Loucy (cell line): ENCODE results near the gene CABP2.

Experiments used
- H2AFZ ChIP-seq: fragments of 200-600 bp; sonication (generic); 2 replicates; pipeline ENCODE4 v1.6.0; 2016; ENCODE audit warnings: antibody characterized with exemption, mild to moderate bottlenecking, low read length, moderate library complexity
- H3F3A ChIP-seq: fragments of 200-600 bp; 2 replicates; pipeline ENCODE4 v1.6.0; 2016; ENCODE audit warnings: antibody characterized with exemption, low read depth, mild to moderate bottlenecking
- H3K27me3 ChIP-seq: fragments of 200-600 bp; sonication (generic); 2 replicates; pipeline ENCODE4 v1.6.1; 2014; ENCODE audit warnings: low read length, mild to moderate bottlenecking; ENCODE audit not compliant: insufficient read depth, poor library complexity, severe bottlenecking
- H3K36me3 ChIP-seq: fragments of 200-600 bp; sonication (generic); 2 replicates; pipeline ENCODE4 v1.6.1; 2016; ENCODE audit warnings: low read length; ENCODE audit not compliant: insufficient read depth
- H3K4me1 ChIP-seq: fragments of 200-600 bp; sonication (generic); 2 replicates; pipeline ENCODE4 v1.5.1; 2014; ENCODE audit warnings: low read length, mild to moderate bottlenecking; ENCODE audit not compliant: insufficient read depth, poor library complexity, severe bottlenecking
- H3K4me2 ChIP-seq: fragments of 200-600 bp; sonication (generic); 2 replicates; pipeline ENCODE4 v1.6.0; 2014; ENCODE audit warnings: antibody characterized with exemption, low read length, low read depth, mild to moderate bottlenecking; ENCODE audit not compliant: poor library complexity, severe bottlenecking
- H3K4me3 ChIP-seq: fragments of 200-600 bp; sonication (generic); 2 replicates; pipeline ENCODE4 v1.5.1; 2014; ENCODE audit warnings: low read length, mild to moderate bottlenecking, mixed read lengths; ENCODE audit not compliant: poor library complexity, severe bottlenecking
- H3K79me2 ChIP-seq: fragments of 200-600 bp; sonication (generic); 2 replicates; pipeline ENCODE4 v1.6.1; 2014; ENCODE audit warnings: low read length; ENCODE audit not compliant: insufficient read depth
- H3K9ac ChIP-seq: fragments of 200-600 bp; sonication (generic); 2 replicates; pipeline ENCODE4 v1.6.0; 2014; ENCODE audit warnings: mild to moderate bottlenecking, low read depth, low read length, moderate library complexity; ENCODE audit not compliant: poor library complexity, severe bottlenecking
- H3K9me2 ChIP-seq: fragments of 200-600 bp; sonication (generic); replicated peaks from 2 replicates; pipeline ENCODE4 v1.6.1; 2016; ENCODE audit warnings: low read depth, low read length, mixed read lengths
- H3K9me3 ChIP-seq: fragments of 200-600 bp; sonication (generic); 2 replicates; pipeline ENCODE4 v1.6.1; 2014; ENCODE audit warnings: mild to moderate bottlenecking, antibody characterized with exemption, low read length, low read depth; ENCODE audit not compliant: insufficient read depth
- H4K20me1 ChIP-seq: fragments of 200-600 bp; sonication (generic); 2 replicates; pipeline ENCODE4 v1.6.0; 2014; ENCODE audit warnings: antibody characterized with exemption, low read length, mild to moderate bottlenecking; ENCODE audit not compliant: insufficient read depth, poor library complexity, severe bottlenecking
- EZH2phosphoT487 ChIP-seq: fragments of 200-600 bp; IDR thresholded peaks from 2 replicates; pipeline ENCODE4 v1.6.1; 2018; ENCODE audit warnings: antibody characterized with exemption, mild to moderate bottlenecking, moderate library complexity, borderline replicate concordance
- TF ChIP-seq, protein P1 (sequence below): fragments of 200-600 bp; sonication (generic); conservative IDR thresholded peaks from 2 replicates; pipeline ENCODE4 v1.5.1; 2014; ENCODE audit warnings: mild to moderate bottlenecking, antibody characterized with exemption, low read length

CABP2 gene

DNA sequence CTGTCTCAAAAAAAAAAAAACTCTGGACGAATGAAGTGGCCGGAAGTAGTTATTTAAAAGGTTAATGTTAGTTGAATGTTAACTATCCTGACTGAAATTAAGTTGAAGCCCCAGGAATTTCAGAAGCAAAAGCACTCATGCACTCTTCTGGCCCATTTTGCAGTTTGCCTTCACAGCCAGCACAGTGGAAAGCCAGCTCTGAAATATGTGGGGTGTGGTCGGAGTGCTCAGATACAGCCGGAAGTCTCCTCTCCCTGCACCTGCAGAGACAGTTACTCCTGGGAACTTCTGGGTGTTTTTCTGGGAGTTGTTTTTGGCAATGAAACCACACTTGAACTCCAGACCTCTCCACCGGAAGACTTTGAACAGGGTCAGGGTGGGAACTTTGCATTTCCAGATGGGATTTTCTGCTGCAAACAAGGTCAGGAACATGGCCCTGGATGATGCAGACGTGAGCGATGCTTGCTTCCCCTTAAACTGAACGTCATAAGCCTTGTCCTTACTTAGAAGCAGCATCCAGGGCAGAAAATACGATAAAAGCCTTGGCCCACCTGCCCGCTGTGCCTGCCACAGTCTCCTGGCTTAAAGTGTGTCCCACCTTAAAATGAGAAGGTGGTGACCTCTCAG, 21.5 kb upstream of the CABP2 start:
- no peaks in the 10 kb centered on the region for H4K20me1 ChIP-seq
- H3F3A ChIP-seq, result no peaks in the 10 kb centered on the region
- H3K36me3 ChIP-seq, result no peaks in the 10 kb centered on the region
- no peaks in the 10 kb centered on the region for H3K79me2 ChIP-seq
- H3K9me2 ChIP-seq, result no peaks in the 10 kb centered on the region
- TF ChIP-seq EZH2phosphoT487, result no peak
- no peak overlapping the region for H3K4me2 ChIP-seq
- H3K9ac ChIP-seq, result no peak overlapping the region
- no peak overlapping the region for H2AFZ ChIP-seq
- no peaks in the 10 kb centered on the region for H3K9me3 ChIP-seq
- H3K4me3 ChIP-seq, result no peak overlapping the region
- no peaks in the 10 kb centered on the region for H3K27me3 ChIP-seq
- H3K4me1 ChIP-seq, result peaks cover 4% of the 10 kb centered on the region

DNA sequence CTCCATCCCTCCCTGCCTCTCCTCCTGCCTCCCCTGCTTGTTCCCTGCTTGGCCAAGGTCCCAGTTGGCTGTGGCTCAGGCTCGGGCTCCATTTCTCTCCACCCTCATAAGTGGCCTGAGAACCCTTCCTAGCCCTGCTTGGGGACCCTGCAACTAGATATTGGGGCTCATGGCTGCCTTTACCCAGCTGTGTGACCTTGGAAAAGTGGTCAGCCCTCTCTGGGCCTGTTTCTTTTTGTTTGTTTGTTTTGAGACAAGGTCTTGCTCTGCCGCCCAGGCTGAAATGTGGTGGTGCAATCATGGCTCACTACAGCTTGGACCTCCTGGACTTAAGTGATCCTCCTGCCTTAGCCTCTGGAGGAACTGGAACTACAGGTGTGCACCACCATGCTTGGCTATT, 20.3 kb upstream of the CABP2 start:
- H3K4me1 ChIP-seq, result peaks cover 4% of the 10 kb centered on the region
- TF ChIP-seq, protein P1, sequence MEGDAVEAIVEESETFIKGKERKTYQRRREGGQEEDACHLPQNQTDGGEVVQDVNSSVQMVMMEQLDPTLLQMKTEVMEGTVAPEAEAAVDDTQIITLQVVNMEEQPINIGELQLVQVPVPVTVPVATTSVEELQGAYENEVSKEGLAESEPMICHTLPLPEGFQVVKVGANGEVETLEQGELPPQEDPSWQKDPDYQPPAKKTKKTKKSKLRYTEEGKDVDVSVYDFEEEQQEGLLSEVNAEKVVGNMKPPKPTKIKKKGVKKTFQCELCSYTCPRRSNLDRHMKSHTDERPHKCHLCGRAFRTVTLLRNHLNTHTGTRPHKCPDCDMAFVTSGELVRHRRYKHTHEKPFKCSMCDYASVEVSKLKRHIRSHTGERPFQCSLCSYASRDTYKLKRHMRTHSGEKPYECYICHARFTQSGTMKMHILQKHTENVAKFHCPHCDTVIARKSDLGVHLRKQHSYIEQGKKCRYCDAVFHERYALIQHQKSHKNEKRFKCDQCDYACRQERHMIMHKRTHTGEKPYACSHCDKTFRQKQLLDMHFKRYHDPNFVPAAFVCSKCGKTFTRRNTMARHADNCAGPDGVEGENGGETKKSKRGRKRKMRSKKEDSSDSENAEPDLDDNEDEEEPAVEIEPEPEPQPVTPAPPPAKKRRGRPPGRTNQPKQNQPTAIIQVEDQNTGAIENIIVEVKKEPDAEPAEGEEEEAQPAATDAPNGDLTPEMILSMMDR, result no peak
- TF ChIP-seq EZH2phosphoT487, result no peak
- H3F3A ChIP-seq, result no peaks in the 10 kb centered on the region
- no peaks in the 10 kb centered on the region for H3K79me2 ChIP-seq
- H3K4me2 ChIP-seq, result no peak overlapping the region
- H3K9me2 ChIP-seq, result no peaks in the 10 kb centered on the region
- no peak overlapping the region for H3K9ac ChIP-seq
- H3K4me3 ChIP-seq, result no peak overlapping the region
- no peaks in the 10 kb centered on the region for H4K20me1 ChIP-seq
- no peaks in the 10 kb centered on the region for H3K9me3 ChIP-seq
- H3K36me3 ChIP-seq, result no peaks in the 10 kb centered on the region
- H2AFZ ChIP-seq, result no peak overlapping the region
- H3K27me3 ChIP-seq, result no peaks in the 10 kb centered on the region

DNA sequence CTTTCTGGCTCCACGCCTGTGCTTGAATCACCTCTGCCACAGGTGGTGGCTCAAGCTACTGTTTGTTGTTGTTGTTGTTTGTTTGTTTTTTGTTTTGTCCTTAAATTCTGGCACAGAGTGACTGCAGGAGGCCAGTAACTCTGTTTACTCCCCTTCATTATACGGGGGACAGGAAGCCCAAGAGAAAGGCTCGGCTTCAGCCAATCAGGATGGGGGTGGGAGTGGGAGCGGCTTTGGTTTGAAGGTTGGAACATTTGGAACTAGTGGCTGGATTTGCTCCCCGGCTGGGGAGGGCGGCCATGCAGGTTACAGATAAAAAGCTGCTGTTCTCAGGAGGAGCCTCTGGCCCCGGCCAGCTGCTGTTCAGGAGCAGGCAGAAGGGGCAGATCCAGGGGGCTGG, 19.7 kb upstream of the CABP2 start:
- Histone ChIP-seq H3K4me1 (peaks cover 4% of the 10 kb centered on the region), H4K20me1 (no peaks in the 10 kb centered on the region), H3K9ac (no peak overlapping the region), H3F3A (no peaks in the 10 kb centered on the region), H3K36me3 (no peaks in the 10 kb centered on the region), H3K79me2 (no peaks in the 10 kb centered on the region), H3K9me2 (no peaks in the 10 kb centered on the region), H3K4me3 (no peak overlapping the region), H3K4me2 (no peak overlapping the region), H3K27me3 (no peaks in the 10 kb centered on the region), H2AFZ (no peak overlapping the region), H3K9me3 (no peaks in the 10 kb centered on the region)
- TF ChIP-seq EZH2phosphoT487, result no peak
- TF ChIP-seq, protein P1, result no peak

DNA sequence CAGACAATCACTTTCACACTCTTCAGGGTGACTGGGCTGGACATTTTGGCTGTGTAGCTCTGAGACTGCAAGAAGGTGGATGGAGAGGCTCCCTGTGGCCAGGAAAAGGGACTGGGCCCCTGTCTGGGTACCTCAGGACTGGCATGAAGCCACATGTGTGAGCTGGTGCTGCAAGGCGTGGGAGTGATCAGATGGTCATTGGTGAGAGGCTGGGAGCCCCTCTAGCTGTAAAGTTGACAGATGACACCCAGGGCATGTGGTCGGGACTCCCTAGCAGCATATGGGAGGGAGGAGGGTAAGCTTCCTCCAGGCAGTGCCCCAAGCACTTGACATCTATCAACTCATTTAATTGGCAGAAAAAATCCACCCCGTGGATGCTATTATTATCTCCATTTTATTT, 18.9 kb upstream of the CABP2 start:
- no peak overlapping the region for H3K9ac ChIP-seq
- no peak overlapping the region for H2AFZ ChIP-seq
- H3K79me2 ChIP-seq, result no peaks in the 10 kb centered on the region
- H3K27me3 ChIP-seq, result no peaks in the 10 kb centered on the region
- H3K9me2 ChIP-seq, result no peaks in the 10 kb centered on the region
- TF ChIP-seq, protein P1, result no peak
- TF ChIP-seq EZH2phosphoT487, result no peak
- no peaks in the 10 kb centered on the region for H4K20me1 ChIP-seq
- no peak overlapping the region for H3K4me2 ChIP-seq
- H3K4me1 ChIP-seq, result peaks cover 4% of the 10 kb centered on the region
- H3K4me3 ChIP-seq, result no peak overlapping the region
- no peaks in the 10 kb centered on the region for H3K9me3 ChIP-seq
- H3K36me3 ChIP-seq, result no peaks in the 10 kb centered on the region
- H3F3A ChIP-seq, result no peaks in the 10 kb centered on the region
